GM10266 (cell line): ENCODE results near the gene TRPV4.

ENCODE experiments used
- DNase-seq: peaks from one replicate; pipeline ENCODE4 v3.0.0; 2012; ENCODE audit errors: extremely low spot score
- CTCF ChIP-seq: IDR thresholded peaks from 2 replicates; pipeline ENCODE4 v1.5.1; 2012; ENCODE audit warnings: mild to moderate bottlenecking, low read depth; ENCODE audit not compliant: control insufficient read depth, insufficient read depth; ENCODE audit errors: missing control alignments

TRPV4 gene

GRCh38 chr12:109831929-109832328 is 1.3 kb downstream of the TRPV4 start:
- TF ChIP-seq CTCF, result no peak

GRCh38 chr12:109831365-109831764 is 1.8 kb downstream of the TRPV4 start:
- DNase-seq, result no peak
- TF ChIP-seq CTCF, result no peak

More at GRCh38 chr12:109831929-109832328, 1.3 kb downstream of the TRPV4 start:
- no peak for DNase-seq

GRCh38 chr12:109830718-109831117 is 2.5 kb downstream of the TRPV4 start:
- DNase-seq, result no peak
- no peak for TF ChIP-seq CTCF

- TF ChIP-seq CTCF, result no peak
- no peak for DNase-seq
Measured at GRCh38 chr12:109830267-109830666, 2.9 kb downstream of the TRPV4 start.

- TF ChIP-seq CTCF, result no peak
- no peak for DNase-seq
Measured at GRCh38 chr12:109829667-109830066, 3.5 kb downstream of the TRPV4 start.

GRCh38 chr12:109828754-109829511 is 4.3 kb downstream of the TRPV4 start:
- DNase-seq, result no peak
- TF ChIP-seq CTCF, result no peak
